ENCODE results near the gene TMEM272.
A peak's percentile ranks its signal among the peaks of the same experiment; 100 is the strongest.

The TMEM272 gene

GRCh38 chr13:51838240-51838846 lies 6.6 kb downstream of the TMEM272 start:
- no peak for DNase-seq (ENCODE audit: low read depth)
- TF ChIP-seq MYC (IDR thresholded peaks at IDR 0.05; ENCODE audit: low read depth, low read length) (no peak), POLR2A (IDR thresholded peaks at IDR 0.05; ENCODE audit: extremely low read depth, insufficient read length) (no peak), CTCF (IDR thresholded peaks at IDR 0.05; ENCODE audit: low read depth, low read length) (no peak), MAX (IDR thresholded peaks at IDR 0.05; ENCODE audit: low read depth, low read length) (no peak)
- no peak overlapping the region for H3K4me3 ChIP-seq (ENCODE audit: low read depth, low read length)

- DNase-seq (ENCODE audit: low read depth), result no peak
- H3K4me3 ChIP-seq (ENCODE audit: low read depth, low read length), result no peak overlapping the region
- no peak for TF ChIP-seq MAX (IDR thresholded peaks at IDR 0.05; ENCODE audit: low read depth, low read length)
- TF ChIP-seq POLR2A (IDR thresholded peaks at IDR 0.05; ENCODE audit: extremely low read depth, insufficient read length), result no peak
- TF ChIP-seq MYC (IDR thresholded peaks at IDR 0.05; ENCODE audit: low read depth, low read length), result no peak
- no peak for TF ChIP-seq CTCF (IDR thresholded peaks at IDR 0.05; ENCODE audit: low read depth, low read length)
Observed at GRCh38 chr13:51837016-51837415, 8.0 kb downstream of the TMEM272 start.

- no peak for DNase-seq (ENCODE audit: low read depth)
Observed at GRCh38 chr13:51834581-51835171, 10.3 kb downstream of the TMEM272 start.

GRCh38 chr13:51833980-51834379 lies 11.0 kb downstream of the TMEM272 start:
- peak; percentile 61 for DNase-seq (ENCODE audit: low read depth)
- TF ChIP-seq MYC (IDR thresholded peaks at IDR 0.05; ENCODE audit: low read depth, low read length) (no peak), CTCF (IDR thresholded peaks at IDR 0.05; ENCODE audit: low read depth, low read length) (no peak), MAX (IDR thresholded peaks at IDR 0.05; ENCODE audit: low read depth, low read length) (no peak), POLR2A (IDR thresholded peaks at IDR 0.05; ENCODE audit: extremely low read depth, insufficient read length) (no peak)
- no peak overlapping the region for H3K4me3 ChIP-seq (ENCODE audit: low read depth, low read length)

More at GRCh38 chr13:51834581-51835171, 10.3 kb downstream of the TMEM272 start:
- no peak for TF ChIP-seq MAX (IDR thresholded peaks at IDR 0.05; ENCODE audit: low read depth, low read length)
- TF ChIP-seq CTCF (IDR thresholded peaks at IDR 0.05; ENCODE audit: low read depth, low read length), result no peak
- TF ChIP-seq MYC (IDR thresholded peaks at IDR 0.05; ENCODE audit: low read depth, low read length), result no peak
- TF ChIP-seq POLR2A (IDR thresholded peaks at IDR 0.05; ENCODE audit: extremely low read depth, insufficient read length), result no peak
- no peak overlapping the region for H3K4me3 ChIP-seq (ENCODE audit: low read depth, low read length)

GRCh38 chr13:51832471-51833152 lies 12.4 kb downstream of the TMEM272 start:
- peak; percentile 88 for DNase-seq (ENCODE audit: low read depth)
- H3K4me3 ChIP-seq (ENCODE audit: low read depth, low read length), result no peak overlapping the region
- no peak for TF ChIP-seq MYC (IDR thresholded peaks at IDR 0.05; ENCODE audit: low read depth, low read length)
- no peak for TF ChIP-seq POLR2A (IDR thresholded peaks at IDR 0.05; ENCODE audit: extremely low read depth, insufficient read length)
- TF ChIP-seq MAX (IDR thresholded peaks at IDR 0.05; ENCODE audit: low read depth, low read length), result peak; percentile 23; the same call in 1 of the 2 replicates
- peak; percentile 51 for TF ChIP-seq CTCF (IDR thresholded peaks at IDR 0.05; ENCODE audit: low read depth, low read length)

All from NB4 (cell line).